ENCODE results near the gene MRPL4. TPM values are rescaled to one million over a fixed set of nuclear protein-coding genes. Genes with fewer than 3 reads are reported as not detected.

Gene MRPL4
- total RNA-seq, 4 donors from 2014 or later, result 44.1 to 89.6 (median 62.5) TPM

GRCh38 chr19:10217085-10217484 lies 34.9 kb upstream of the MRPL4 start:
- no peak for TF ChIP-seq EP300 (IDR thresholded peaks at IDR 0.05; ENCODE audit: low read depth)
- TF ChIP-seq POLR2AphosphoS5 (IDR thresholded peaks at IDR 0.05), result no peak
- no peak for TF ChIP-seq CTCF (IDR thresholded peaks at IDR 0.05)
- TF ChIP-seq POLR2A (IDR thresholded peaks at IDR 0.05), result no peak
- in situ Hi-C loops (cut with MboI; ENCODE audit: low pct_ligation_motif_present in 1 of 4, low pct_unique_long_range_greater_than_20kb in 1 of 4, low sequenced_read_pairs in 3 of 4), result no loop called here
- intact Hi-C loops (cut with DNase I; ENCODE audit: low total_unique reads), result no loop called here

GRCh38 chr19:10219678-10220077 lies 32.3 kb upstream of the MRPL4 start:
- in situ Hi-C loops (cut with MboI; ENCODE audit: low pct_ligation_motif_present in 1 of 4, low pct_unique_long_range_greater_than_20kb in 1 of 4, low sequenced_read_pairs in 3 of 4) (no loop called here), intact Hi-C loops (cut with DNase I; ENCODE audit: low total_unique reads) (no loop called here)
- Histone ChIP-seq H3K9me3 (no peaks in the 10 kb centered on the region), H3K4me1 (no peaks in the 10 kb centered on the region), H3K27ac (no peak overlapping the region), H3K4me3 (no peak overlapping the region), H3K36me3 (no peaks in the 10 kb centered on the region), H3K27me3 (no peaks in the 10 kb centered on the region)
- DNase-seq, result no peak
- WGBS, 2 donors (ENCODE audit: low coverage in 1 of 2), result 23 to 40% methylated on average over 1 to 3 of the region's 3 CpGs
- TF ChIP-seq EP300 (IDR thresholded peaks at IDR 0.05; ENCODE audit: low read depth) (no peak), POLR2AphosphoS5 (IDR thresholded peaks at IDR 0.05) (no peak), CTCF (IDR thresholded peaks at IDR 0.05) (peak in 3 of 5 experiments; percentile 14 to 26 (median 18))

More at GRCh38 chr19:10217085-10217484, 34.9 kb upstream of the MRPL4 start:
- Histone ChIP-seq H3K9me3 (no peaks in the 10 kb centered on the region), H3K4me3 (no peak overlapping the region), H3K27me3 (no peaks in the 10 kb centered on the region), H3K27ac (no peak overlapping the region), H3K36me3 (no peaks in the 10 kb centered on the region), H3K4me1 (no peaks in the 10 kb centered on the region)
- DNase-seq, result no peak
- 71 to 84% methylated on average over 1 to 9 of the region's 9 CpGs for WGBS, 2 donors (ENCODE audit: low coverage in 1 of 2)

GRCh38 chr19:10220695-10221094 lies 31.3 kb upstream of the MRPL4 start:
- TF ChIP-seq CTCF (IDR thresholded peaks at IDR 0.05) (no peak), POLR2A (IDR thresholded peaks at IDR 0.05) (no peak), POLR2AphosphoS5 (IDR thresholded peaks at IDR 0.05) (no peak), EP300 (IDR thresholded peaks at IDR 0.05; ENCODE audit: low read depth) (no peak)
- in situ Hi-C loops (cut with MboI; ENCODE audit: low pct_ligation_motif_present in 1 of 4, low pct_unique_long_range_greater_than_20kb in 1 of 4, low sequenced_read_pairs in 3 of 4), result no loop called here
- Histone ChIP-seq H3K4me1 (no peaks in the 10 kb centered on the region), H3K36me3 (no peaks in the 10 kb centered on the region), H3K9me3 (no peaks in the 10 kb centered on the region), H3K27ac (no peak overlapping the region), H3K4me3 (no peak overlapping the region), H3K27me3 (no peaks in the 10 kb centered on the region)
- 89% methylated on average over 7 of the region's 7 CpGs; no CpG with 5 or more reads in 1 of the 2 donors for WGBS, 2 donors (ENCODE audit: low coverage in 1 of 2)
- DNase-seq, result no peak
- intact Hi-C loops (cut with DNase I; ENCODE audit: low total_unique reads), result no loop called here

GRCh38 chr19:10222201-10222890 lies 29.7 kb upstream of the MRPL4 start:
- no peak overlapping the region for H3K27ac ChIP-seq
- H3K9me3 ChIP-seq, result no peaks in the 10 kb centered on the region
- no peaks in the 10 kb centered on the region for H3K36me3 ChIP-seq
- no peak overlapping the region for H3K4me3 ChIP-seq
- no peaks in the 10 kb centered on the region for H3K4me1 ChIP-seq
- intact Hi-C loops (cut with DNase I; ENCODE audit: low total_unique reads), result no loop called here
- DNase-seq, result no peak
- in situ Hi-C loops (cut with MboI; ENCODE audit: low pct_ligation_motif_present in 1 of 4, low pct_unique_long_range_greater_than_20kb in 1 of 4, low sequenced_read_pairs in 3 of 4), result no loop called here
- WGBS, 2 donors (ENCODE audit: low coverage in 1 of 2), result 76 to 85% methylated on average over 8 to 14 of the region's 14 CpGs
- TF ChIP-seq EP300 (IDR thresholded peaks at IDR 0.05; ENCODE audit: low read depth) (no peak), POLR2A (IDR thresholded peaks at IDR 0.05) (no peak), POLR2AphosphoS5 (IDR thresholded peaks at IDR 0.05) (no peak), CTCF (IDR thresholded peaks at IDR 0.05) (no peak)
- H3K27me3 ChIP-seq, result no peaks in the 10 kb centered on the region
